GM21737 (cell line): ENCODE measurements around the gene MRPL1.
"Not testable (repeated sequence)": the region's sequence is repeated elsewhere in the genome, so short reads cannot be mapped to it uniquely, and the experiment has no call there.

Experiments
- ATAC-seq: cut with Tn5 transposase; IDR thresholded peaks from one replicate; pipeline ENCODE4 v1.9.1; 2021; ENCODE audit warnings: mild to moderate bottlenecking, moderate library complexity; ENCODE audit not compliant: unreplicated experiment

MRPL1 gene

DNA sequence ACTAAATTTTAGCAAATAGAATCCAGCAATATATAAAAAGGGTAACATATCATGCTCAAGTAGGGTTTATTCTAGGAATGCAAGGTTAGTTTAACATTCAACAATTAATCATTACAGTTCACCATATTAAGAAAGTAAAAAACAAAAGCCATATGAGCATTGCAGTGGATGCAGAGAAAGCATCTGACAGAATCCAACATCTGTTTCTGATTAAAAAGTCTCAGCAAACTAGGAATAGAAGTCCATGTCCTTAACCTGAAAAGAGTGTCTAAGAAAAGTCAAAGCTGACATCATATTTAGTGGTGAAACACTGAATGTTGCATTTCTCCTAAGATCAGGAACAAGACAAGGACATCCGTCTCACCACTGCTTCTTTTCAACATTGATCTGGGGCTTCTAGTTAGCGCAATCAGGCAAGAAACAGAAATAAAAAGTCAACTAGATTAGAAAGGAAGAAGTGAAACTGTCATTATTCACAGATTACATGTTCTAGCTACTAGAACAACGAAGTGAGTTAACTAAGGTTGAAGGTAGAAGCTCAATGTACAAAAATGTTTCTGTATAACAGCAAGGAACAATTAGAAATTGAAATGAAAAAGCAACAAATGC is 49.3 kb downstream of the MRPL1 start:
- ATAC-seq = no peak

DNA sequence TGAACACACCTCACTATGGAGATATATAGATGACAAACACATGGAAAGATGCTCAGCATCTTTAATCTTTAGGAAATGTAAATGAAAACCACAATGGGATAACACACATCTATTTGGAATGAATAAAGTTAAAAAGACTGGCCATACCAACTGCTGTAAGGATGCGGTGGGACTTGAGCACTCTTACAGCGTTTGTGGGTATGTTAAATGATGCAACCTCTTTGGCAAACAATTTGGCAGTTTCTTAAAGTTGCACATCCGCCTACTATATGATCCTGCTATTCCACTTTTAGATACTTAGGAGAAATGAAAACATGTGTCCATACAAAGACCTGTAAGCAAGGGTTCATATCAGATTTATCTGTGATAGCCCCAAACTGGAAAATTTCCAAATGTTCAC is 50.7 kb downstream of the MRPL1 start:
- no peak for ATAC-seq

DNA sequence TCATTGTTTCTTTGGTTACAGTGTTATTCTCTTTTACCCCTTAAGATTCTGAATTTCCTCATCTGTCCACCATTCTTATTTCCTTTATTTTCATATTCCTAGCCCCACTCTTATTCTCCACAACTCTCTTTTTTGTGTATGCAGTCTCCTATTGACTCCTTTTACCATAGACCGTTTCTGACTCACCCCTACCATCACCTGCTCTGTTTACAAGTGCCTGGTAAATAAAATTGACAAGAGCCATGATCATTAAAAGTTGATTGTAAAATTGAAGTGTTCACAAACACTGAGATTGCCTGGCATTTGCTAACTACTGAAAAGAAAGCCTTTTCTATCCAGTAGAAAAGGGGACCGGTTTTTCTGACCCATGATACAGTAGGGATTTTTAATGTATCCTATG is 54.4 kb downstream of the MRPL1 start:
- ATAC-seq = no peak

DNA sequence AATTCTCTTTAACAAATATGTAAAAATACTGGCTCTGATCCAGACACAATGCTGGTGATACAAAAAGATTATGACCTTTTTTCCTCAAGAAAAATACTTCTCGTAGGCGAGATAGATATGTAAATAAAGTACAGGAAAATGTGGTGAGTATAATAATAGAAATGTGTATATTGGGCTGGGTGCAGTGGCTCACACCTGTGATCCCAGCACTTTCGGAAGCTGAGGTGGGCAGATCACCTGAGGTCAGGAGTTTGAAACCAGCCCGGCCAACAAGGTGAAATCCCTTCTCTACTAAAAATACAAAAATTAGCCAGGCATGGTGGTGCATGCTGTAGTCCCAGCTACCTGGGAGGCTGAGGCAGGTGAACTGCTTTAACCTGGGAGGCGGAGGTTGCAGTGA is 55.0 kb downstream of the MRPL1 start:
- no peak for ATAC-seq

DNA sequence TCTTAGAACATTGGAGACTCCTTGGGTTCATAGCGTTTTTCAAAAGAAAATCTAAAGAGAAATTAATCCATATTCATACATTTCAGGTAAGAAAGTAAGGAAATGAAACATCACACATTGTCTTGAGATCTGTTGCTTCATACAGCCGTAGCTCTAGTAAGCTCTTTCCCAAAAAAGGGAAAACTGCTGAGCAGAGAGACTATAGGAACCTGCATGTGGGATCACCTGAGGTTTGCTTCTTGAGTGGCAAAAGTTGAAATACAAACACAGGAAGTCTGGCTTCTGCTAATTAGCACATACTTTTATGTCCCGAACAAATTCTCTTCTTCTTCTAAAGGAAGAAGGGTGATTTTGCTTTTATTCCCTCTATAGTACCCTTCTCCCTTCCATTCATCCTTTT is 57.7 kb downstream of the MRPL1 start:
- ATAC-seq = no peak

DNA sequence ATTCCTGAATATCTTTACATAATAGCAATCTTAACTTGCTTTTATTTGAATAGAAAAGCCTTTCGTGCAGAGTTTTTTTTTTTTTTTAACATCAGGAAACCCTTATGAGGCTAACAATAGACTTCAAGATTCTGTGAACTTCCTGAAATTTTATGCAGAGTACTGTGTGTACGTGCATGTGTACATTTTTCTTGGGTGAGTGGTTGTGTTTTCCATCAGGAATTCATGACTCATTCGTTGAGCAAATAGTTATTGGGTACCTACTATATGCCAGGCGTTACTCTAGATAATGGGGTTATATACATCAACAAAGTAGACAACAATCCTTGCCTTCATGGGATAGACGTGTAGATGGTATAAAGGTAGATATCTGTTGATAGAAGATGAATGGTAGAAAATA is 59.1 kb downstream of the MRPL1 start:
- no peak for ATAC-seq

DNA sequence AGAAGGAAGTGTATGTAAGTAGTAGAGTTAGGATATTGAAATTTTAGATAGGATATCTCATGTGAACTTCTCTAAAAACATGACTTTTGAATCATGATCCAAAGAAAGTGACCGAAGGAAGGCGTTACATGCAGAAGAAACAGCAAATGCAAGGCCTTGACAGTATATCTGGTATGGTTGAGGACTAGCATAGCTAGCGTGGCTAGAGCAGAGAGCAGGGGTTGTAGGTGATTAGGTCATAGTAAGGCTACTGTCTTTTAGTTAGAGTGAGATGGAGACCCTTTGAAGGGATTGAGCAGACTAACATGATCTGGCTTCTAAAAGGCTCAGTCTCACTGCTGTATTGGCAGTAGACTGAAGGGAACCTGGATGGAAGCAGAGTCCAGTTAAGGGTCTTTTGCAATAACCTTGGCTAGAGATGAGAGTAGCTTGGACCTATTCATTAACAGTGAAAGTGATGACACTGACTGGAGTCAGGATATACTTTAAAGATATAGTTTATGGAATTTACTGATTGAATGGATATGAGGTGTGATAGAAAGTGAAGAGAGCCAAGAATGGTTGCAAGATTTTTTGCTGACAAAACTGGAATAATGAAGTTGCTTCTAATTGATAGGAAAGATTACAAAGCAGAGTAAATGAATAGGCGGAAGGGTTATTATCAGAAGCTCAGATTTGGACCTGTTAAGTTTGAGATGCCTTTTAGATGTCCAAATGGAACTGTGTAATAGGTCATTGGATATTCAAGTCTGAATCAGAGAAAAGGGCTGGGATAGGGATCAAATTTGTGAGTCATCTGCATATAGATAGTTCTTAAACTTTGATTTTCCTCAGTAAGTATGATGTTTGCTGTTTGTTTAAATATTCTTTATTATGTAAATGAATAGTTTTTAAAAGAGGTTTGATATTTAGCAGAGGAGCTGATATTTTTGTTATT is 59.8 kb downstream of the MRPL1 start:
- ATAC-seq = no peak

DNA sequence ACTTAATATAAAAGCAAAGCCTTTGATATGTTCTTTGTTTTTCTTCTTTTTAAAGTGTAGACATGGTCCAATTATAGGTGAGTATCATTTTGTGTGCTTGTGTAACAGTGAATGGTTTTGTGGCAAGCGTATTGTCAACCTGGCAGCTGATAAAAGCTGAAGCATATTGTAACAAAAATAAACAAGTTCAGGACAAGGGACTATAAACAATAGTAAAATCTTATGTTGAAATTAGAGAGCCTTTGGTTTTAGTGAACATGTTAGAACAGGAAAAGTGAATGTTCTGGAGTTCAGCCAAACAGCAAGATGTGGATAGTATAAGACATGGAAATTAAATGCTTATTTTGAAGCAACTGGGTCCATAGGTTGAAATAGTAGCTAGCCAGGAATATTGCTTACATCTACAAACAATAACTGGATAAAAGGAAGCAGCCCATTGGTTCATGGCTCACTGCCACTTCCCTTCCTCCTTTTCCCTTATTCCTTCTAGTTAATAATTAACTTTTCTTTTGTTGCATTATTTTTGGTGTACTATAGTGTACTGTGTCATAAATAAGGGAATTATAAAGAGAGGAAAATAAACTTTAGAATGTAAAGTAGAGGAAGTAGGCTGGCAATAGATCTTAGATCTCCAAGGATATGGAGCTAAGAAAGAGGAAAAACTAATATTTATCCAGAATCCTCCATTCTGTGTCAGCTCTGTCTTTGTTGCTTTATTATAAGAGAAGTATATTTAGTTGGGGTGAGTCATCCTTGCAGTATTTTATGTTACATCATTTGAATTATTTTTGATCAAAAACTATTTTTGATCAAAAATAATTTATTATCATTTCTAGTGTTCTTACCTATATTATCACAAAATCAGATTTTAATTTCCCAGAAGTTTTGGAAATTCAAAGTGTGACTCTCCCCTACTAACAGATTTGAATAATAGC is 65.6 kb downstream of the MRPL1 start:
- no peak for ATAC-seq

DNA sequence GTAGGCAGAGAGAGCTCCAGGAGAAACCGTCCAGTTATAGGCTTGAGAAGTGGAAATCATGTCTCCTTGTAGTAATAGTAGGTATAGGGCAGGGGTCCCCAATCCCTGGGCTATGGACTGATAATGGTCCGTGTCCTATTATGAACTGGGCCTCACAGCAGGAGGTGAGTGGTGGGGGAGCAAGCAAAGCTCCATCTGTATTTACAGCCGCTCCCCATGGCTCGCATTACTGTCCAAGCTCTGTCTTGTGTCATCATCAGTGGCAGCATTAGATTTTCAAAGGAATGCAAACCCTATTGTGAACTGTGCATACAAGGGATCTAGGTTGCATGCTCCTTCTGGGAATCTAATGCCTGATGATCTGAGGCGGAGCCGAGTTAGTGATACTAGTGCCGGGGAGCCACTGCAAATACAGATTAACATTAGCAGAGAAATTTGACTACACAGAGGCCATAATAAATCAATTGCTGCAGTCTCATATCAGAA is 67.6 kb downstream of the MRPL1 start:
- ATAC-seq = no peak

DNA sequence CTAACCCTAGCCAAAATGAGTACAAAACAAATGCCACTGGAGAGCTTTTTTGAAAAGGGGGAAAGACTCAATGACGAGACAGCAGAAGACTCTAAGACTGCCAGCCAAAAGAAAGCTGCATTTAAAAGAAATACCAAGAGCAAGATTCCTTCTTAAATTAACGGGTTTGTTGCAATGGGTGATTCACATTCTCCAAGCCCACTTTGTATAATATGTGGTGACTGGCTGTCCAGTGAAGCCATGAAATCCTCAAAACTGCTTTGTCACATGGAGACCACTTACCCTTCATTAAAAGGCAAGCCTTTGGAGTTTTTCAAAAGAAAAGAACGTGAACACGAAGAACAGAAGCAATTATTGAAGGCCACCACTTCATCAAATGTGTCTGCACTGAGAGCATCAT is 68.2 kb downstream of the MRPL1 start:
- no peak for ATAC-seq

DNA sequence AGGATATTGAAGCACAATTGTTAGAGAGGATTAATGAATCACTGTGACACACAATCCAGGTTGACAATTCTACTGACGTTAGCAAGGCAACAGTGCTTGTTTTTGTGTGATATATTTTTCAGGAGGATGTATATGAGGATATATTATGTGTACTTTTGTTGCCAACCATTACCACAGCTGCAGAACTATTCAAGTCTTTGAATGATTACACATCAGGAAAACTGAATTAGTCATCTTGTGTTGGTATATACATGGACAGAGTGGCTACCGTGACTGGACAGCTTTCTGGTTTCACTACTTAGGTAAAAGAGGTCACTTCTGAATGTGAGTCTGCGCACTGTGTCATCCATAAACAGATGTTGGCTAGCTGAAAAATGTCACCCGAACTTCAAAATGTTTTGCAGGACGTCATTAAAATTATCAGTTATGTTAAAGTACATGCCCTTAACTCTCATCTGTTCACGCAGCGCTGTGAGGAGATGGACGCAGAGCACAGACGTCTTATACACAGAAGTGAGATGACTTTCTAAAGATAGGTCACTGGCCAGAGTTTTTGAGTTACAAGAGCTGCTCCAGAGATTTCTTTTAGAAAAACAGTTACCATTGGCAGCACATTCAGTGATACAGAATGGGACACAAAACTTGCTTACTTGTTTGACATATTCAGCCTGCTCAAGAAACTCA is 69.0 kb downstream of the MRPL1 start:
- ATAC-seq = no peak

DNA sequence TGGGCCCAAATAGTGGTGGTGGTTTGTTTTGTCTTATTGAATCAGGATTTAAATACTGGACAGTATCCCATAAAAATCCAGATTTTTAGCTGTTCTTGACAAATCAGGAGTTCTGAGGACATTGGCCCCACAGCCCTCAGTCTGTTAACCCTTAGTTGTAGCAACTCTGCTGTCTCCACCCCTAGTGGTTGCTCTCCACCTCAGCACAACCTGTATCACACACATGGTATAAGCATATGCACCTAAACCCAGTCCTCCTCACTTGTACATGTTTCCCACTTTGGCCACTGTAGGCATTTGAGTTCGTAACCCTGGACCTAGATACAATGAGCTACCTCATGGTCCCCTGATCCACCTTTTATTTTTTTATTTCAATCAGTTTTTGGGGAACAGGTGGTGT is 75.9 kb downstream of the MRPL1 start:
- no peak for ATAC-seq

DNA sequence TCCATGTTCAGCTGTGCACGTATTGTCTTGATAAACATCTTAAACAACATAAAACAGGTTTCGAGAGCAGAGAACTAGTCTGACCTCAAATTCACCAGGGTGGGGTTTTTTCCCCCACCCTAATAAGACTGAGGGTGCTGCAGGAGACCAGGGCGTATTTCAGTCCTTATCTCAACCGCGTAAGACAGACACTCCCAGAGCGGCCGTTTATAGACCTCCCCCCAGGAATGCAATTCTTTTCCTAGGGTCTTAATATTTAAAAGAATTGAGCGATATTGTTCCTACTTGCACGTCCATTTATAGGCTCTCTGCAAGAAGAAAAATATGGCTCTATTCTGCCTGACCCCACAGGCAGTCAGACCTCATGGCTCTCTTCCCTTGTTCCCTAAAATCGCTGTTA is 83.3 kb downstream of the MRPL1 start:
- not testable (repeated sequence) for ATAC-seq

DNA sequence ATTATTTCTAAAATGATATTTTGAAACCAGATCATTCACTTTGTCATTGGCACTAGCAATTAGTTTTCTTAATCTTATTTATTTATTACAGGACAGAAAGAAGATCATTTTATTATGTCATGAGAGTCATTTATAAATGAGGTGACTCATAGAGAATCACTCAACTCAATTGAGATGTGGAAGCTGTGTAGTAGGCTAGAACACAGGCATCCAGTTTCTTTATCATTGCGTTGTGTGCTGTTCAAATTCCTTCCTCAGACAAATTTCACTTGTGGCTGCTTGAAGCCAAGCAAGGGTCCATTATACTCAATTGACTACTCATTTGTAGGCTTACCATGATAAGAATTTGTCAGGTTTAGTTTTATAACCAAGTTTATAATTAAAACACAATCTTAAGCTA is 87.6 kb downstream of the MRPL1 start:
- no peak for ATAC-seq

DNA sequence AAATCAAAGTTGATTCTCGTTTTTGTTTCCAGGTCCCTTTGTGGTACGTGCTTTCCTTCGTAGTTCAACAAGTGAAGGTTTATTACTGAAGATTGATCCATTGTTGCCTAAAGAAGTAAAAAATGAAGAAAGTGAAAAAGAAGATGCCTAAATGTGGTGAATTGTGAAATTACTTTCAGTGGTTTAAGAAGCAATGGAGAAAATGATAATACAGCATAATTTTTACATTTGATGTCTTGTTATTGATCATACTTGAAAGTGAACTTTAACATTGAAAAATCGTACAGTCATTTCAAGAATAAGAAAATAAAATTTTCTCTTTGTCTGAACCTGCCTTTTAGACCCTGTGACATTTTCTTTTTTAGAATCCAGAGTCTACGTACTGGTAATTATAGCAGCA is 89.8 kb downstream of the MRPL1 start:
- no peak for ATAC-seq

DNA sequence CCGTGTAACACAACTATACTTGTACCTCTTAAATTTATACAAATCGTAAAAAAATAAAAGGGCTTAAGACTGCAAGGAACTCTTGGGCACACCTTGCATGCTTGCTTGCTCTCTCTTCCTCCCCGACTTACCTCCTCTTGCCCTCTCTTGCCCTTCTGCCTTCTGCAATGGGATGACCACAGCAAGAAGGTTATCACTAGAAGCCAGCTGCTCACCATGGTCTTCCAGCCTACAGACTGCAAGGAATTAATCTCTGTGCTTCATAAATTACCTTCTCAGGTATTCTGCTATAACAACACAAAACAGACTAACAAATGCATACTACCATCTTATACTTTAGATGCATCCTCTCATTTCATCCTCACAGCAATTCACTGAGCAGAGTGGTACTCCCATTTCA is 92.1 kb downstream of the MRPL1 start:
- ATAC-seq = no peak

DNA sequence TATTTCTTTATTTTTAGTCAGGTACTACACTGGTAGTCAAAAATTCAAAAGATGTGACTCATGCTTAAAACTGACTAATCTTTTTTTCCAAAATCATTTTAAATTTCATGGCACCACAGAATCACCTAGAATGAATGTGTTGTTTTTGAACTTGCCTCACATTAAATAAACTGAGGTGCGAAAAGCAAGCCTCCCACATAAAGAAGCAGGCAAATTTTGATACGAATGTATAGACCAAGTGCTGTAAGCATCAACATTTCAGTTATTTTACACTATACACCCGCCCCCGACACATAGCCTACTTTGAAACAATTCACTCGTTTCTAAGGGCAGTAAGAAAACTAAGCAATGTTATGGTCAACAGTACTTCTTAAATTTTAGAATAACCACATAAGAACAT is 94.3 kb downstream of the MRPL1 start:
- ATAC-seq = no peak

DNA sequence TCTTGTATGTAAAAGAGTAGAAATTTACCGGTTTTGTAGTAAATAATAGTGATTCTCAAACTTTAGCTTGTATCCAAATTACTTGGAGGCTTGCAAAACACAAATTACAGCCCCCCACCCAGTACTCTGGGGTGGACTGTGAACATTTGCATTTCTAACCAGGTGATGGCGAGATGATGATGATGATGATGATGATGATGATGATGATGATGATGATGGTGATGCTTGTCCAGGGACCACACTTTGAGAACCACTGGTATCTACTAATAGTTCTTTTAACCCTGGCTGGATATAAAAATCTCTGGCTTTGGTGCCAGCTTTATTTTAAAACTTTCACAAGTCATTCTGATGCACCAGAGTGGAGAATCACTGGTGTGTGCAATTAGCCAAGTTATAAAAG is 96.3 kb downstream of the MRPL1 start:
- ATAC-seq = no peak

DNA sequence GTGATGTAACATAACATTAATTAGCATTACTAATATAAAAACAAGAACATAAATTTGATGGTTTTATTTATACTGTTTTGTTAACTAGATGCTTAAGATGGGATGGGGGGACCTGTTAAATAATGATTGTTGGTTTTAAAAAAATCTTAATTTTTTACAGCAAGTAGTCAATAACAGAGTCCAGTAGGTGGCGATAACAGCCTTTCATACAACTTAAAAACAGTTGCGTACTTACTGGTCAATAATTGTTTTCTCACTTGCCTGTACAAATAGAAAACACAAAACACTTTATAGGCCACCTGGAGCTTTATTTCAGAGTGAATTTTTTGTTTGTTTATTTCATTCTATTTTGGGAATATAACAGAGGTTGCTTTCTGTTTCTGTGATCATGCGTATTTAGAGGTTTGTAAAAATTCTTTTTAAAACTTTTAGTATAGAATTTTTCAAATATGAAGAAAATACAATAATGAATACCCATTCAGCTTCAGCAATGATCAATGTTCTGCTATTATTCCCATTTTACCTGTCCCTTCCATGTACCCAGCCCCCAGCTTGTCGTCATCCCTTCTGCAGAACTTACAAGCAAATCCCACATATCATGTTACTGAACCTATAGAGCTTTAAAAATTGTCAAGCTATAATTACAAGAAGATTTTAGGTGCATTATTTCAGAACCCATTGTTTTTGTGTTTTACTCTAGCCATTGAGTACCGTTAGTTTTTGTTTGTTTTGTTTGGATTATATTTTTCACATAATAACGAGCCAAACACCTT is 97.1 kb downstream of the MRPL1 start:
- no peak for ATAC-seq

DNA sequence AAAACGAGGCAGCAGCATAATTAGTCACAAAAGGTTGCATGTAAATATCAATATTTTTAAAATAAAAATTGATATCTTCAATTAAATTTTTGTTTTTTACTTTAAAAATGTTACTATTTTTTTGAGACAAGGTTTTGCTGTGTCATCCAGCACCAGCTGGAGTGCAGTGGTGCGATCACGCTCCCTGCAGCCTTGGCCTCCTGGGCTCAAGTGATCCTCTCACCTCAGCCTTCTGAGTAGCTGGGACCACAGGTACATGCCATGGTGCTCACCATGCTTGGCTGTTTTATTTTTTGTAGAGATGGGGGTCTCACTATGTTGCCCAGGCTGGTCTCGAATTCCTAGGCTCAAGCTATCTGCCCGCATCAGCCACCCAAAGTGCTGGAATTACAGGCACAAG is 97.7 kb downstream of the MRPL1 start:
- no peak for ATAC-seq
